GM18907 (cell line): ENCODE measurements around the gene MEGF9.
"Not testable (repeated sequence)": the region's sequence is repeated elsewhere in the genome, so short reads cannot be mapped to it uniquely, and the experiment has no call there.

Experiments
- ATAC-seq: cut with Tn5 transposase; IDR thresholded peaks from one replicate; pipeline ENCODE4 v1.9.1; 2021; ENCODE audit warnings: mild to moderate bottlenecking, moderate library complexity; ENCODE audit not compliant: unreplicated experiment

MEGF9 gene

DNA sequence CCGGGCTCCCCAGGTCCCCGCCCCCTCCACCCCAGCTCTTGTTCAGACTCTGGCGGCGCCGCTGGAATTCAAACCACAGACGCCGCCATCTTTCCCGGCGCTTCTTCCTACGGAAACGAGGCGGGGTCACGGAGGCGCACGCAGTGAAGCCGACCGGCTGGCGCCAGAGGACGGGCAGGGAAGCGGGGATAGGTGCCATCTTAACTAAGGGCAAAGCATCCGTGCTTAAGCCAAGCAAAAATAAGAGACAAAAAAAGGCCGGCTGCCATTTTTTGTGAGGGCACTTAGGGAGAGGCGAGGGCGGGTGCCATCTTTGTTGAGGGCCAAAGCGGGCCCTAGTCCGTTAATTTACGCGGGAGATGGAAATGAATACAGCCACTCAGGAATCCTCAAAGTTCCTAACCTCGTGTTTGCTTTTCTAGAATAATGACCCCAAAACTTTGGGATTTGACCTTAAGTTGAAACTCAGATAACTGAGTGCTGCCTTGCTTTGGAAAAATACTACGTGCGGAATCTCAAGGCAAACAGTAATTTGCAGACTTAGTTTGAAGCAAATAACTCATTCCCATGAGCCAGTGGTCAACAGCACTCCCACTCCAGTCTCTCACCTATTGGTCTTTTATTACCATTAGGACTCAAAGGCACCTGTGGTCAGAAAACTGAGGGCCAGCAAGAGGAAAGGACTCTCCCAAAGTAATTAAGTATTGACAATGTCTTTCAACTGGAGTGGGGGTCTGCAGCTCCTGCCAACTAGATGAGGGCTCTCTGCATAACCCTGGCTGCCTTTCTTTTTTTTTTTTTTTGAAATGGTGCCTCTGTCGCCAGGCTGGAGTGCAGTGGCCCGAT lies 134.0 kb downstream of the MEGF9 start, which contains the start of gene CDK5RAP2:
CDK5RAP2 (minus strand) TSS at position 117 of the 846 bp plus-strand sequence. CDS start 189 bp downstream, outside the sequence.
- peak; percentile 94 for ATAC-seq

DNA sequence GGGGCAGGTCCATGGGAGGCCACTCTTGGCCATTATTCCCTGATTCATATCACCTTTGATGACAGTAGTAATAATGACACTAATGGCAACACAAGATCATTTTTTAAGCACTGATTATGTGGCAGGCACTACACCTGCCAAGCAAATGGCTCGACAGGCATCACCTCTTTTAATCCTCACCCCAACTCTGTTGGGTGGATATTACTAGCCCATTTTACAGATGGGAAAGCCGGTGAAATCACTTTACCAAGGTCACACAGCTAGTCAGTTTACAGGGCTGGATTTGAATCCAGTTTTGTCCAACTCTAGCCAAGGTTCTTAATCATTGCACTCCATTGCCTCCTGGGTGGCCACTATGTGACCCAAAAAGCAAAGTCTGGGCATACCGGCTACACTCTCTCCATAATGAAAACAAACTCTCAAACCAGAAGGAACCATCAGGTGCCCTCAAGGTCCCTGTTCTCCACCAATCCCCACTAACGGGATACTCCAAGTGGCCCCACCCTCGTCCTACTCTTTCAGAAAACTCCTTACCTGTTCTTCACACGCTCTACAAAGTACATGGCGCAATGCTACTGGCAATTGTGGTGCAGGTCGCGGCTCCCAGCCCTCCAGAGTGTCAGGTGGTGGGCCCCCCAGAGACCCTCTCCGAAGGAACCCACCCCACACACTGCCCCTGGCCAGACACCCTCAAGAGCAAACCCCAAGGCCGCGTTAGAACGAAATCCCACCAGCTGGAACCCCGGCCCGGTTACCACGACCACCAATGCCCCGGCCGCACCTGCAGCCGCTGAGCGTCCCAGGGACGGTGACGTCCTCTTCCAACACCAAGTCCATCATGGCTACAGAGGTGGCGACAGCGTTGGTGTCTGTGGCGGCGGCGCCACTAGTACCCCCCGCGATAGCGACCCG lies 134.9 kb downstream of the MEGF9 start:
- peak; percentile 42 for ATAC-seq

DNA sequence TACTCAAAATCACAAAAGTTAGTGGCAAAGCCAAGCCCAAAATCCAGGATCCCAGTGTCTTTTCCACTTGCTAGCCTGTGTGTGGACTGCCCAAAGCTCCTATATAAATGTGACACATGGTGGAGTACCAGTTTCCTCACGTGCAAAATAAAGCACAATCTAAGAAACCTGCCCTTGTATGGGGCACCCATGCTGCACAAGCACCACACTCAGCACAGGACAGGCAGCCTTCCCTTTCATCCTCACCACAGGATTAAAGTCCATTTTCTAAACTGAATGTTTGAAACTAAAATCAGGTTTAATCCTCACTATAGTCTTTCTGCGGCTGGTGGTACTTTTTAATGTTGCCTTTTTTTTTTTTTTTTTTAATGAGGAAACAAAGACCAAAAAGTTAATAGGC lies 139.8 kb downstream of the MEGF9 start:
- ATAC-seq: no peak

DNA sequence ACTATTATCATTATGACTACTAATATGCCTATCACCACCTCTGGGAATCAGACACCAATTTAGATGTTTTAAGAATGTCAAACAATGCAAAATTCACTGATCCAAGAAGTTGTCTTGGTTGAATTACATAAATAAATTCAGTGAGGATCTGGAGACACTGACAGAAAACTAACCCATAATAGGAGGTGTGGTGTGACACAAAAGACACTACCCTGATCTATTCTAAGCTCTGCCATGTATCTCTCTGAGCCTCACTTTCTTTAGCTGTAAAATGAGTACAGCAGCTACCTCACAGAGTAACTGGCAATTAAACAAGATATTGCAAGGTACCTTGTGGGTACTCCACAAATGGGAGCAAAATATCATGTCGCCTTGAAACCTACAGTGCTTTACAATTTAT lies 141.8 kb downstream of the MEGF9 start:
- ATAC-seq: no peak

DNA sequence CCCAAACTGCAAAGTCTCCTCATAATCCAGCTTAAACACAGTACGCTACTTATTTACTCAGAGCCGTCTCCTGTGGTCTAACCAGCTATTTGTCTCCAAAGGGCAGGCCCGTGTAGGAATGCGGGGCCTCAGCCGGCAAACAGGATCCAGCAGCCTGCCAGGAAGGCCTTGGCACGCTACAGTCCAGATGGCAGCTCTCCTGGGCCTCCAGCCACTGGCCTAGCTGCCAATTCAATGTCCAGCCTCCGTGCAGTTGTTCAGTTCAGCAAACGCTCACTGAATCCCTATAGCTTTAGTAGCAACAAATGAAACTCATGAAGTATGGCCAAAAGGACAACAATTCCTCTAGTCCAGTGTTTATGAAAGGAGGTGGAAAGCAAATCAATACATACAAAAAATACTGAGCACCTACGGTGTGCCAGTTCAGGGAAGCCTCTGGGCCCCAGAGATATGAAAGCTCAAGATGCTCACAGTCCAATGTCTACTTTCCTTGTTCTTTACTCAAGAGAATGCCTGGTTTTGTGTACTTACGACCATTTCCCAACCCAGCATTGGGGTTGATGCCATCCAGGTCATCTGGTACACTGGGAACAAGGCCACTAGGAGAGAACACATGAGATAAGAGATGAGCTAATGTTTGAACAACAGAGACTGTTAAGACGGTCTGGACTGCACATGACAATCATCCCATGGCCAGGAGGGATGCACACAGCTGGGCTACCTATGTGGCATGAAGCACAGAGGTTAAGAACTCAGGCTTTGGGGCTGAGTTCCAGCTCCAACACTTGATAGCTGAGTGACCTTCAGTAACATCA lies 142.6 kb downstream of the MEGF9 start:
- no peak for ATAC-seq

DNA sequence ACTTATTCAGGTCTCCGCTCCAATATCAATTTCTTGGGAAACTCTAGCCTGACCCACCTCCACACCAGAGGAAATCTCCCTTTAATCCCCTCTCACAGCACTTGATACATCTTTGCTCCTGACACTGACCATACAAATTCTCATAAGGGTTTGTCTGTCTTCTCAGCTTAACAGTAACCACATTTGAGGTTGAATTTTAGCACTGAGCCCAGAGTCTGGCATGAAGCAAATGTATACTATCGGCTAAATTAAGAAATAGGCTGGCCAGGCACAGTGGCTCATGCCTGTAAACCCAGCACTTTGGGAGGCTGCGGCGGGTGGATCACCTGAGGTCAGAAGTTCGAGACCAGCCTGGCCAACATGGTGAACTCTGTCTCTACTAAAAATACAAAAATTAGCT lies 144.0 kb downstream of the MEGF9 start:
- no peak for ATAC-seq

DNA sequence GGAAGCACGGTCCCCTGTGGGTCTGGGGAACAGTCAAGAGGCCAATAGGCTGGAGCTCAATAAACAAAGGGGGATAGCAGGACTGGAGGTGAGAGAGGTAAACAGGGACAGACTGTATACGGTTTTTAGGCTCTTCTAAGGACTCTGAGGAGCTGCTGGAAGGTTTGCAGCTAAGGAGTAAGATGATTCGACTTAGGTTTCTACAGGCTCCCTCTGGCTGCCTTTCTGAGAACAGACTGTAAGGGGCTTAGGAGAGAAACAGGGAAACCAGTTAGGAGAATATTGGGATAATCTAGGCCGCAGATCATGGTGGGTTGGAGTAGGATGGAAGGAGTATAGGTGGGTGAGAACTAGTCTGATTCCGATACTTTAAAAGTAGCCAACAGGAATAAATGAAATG lies 144.7 kb downstream of the MEGF9 start:
- no peak for ATAC-seq

DNA sequence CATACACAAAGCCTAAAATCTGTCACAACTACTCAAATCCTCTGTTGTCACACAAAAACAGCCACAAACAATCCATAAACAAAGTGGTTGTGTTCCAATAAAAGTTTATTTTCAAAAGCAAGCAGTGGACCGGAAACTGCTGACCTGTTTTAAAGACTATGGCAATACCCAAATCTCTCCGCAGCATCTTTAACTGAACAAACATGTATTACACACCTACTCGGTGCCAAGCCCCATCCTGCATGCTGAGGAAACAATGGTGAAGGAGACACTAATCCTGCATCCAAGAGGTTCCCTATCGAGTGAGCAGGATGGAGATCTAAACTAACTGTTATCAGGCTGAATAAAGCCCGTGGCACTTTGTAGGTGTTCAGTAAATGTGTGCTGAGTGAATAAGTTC lies 145.5 kb downstream of the MEGF9 start:
- ATAC-seq: no peak

DNA sequence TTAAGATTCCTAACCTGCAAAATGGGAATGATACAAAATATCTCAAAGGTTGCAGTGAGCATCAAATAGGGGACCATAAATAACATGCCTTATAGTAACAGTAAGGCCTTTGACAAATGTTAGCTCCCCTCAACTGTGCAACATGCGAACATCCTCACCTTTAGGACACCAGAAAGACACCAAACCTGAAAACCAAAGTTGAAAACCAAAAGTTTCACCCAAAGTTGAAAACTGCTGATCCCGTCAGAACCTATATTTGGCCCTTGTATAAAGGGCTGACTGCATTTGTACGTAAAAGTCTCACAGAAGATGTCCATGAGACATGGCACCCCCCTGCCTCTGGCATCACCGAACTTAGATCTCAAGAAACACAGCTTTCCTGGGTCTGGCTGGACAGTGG lies 146.4 kb downstream of the MEGF9 start:
- ATAC-seq: no peak

DNA sequence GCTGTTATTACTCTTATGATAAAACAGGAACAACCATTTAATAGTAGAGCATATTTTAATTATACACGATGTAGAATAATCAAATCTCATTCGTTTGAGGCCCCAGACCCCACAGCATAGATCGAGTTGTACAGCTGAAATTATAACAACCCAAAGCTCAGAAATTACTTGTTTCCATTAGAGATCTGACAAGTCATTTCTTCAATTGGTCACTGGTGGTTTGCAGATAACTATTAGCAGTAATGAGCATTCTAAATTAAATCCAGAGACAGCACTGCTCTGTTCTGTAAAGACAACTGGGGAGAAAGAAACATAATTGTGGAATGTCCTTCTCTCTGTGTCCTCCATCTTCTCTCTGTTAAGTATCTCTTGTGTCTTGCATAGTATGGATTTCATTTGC lies 147.2 kb downstream of the MEGF9 start:
- no peak for ATAC-seq

DNA sequence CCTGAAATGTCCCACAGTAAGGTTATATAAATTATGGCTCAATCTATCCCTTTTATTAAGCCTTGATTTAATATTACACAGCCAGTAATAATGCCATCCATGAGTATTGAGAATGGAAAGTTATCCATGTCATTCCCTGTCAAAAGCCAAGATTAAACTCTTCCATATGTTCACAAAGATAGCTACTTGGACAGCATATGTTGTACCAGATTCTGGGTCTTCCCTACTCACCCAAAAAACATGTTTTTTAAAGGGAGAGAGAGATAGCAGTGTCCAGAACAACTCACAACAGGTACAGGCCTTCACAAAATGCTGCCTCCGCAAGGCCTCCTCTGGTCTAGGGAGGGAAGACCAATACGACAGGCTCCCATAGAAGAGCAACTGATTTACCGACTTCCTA lies 149.7 kb downstream of the MEGF9 start:
- no peak for ATAC-seq

DNA sequence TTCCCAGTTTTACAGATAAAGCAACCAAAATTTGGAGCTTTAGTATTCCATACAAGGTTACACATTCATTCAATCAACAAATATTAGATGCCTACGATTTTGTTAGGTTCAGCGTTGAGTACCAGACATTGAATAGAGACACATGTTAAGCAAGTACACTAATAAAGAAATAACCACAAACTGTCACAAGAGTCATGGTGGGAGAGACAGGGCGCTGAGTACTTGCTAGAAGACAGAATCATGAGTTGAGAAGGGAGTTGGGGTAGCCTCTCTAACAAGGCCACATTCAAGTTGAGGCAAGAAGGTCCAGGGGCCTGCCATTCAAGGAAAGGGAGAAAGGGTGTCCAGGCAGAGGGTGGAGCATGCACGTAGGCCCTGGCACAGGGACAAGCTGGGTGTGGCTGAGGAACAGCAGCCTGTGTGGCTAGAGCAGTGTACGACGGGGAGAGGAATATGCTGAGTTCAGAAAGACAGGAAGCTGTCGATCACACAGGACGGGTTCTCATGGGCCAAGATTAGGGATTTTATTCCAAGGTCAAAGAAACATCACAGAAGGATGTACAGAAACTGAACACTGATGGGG lies 151.3 kb downstream of the MEGF9 start:
- ATAC-seq: no peak

DNA sequence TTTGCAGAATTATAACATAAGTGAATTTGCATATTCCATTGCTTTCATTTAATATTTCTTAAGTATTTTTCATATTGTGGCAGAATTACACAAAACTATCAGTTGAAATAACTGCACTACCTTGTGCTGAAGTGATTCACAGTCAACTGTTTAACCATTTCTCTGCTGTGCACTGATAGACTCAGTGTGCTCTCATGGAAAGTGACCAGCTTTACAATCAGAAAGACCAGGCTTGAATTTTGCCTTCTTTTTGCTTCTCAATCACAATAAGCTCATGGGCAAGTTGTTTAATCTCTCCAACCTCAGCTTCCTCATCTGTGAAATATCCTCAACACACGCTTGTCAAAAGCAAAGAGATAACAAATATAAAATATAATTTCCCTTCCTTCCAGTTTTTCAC lies 152.6 kb downstream of the MEGF9 start:
- no peak for ATAC-seq

DNA sequence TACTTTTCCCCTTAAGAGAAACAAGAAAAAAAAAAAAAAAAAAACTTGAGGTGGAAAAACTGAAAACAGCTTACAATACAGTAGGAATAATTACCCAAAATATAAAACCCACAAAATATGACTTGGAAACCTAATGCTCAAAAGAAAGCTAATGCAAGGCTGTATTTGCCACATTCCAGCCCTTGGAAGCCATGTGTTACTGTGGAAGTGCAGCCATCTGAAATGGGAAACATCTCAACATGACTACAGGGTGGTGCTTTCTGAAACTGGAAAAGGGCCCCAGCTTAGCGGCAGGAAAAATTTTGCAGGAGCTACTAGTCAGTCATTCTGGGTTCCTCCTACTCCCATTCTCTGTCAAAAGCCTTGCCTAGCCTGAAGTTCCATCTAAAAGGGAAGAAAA lies 154.7 kb downstream of the MEGF9 start:
- ATAC-seq: no peak

DNA sequence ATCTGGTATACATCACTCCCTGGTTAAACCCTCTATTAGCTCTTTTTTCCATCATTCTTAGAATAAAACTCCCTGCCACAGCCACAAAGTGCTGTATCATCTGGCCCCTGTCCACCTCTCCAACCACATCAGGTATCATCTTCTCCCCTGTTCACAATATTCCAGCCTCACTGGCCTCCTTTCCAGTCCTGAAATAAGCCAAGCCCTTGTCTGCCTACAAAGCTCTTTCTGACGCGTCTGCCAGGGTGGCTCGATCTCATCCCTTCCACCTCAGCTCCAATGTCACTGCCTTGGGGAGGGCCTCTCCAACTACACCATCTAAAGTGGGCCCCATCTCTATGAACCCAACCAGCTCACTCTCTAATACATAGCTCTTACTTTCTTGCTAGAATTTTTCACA lies 155.8 kb downstream of the MEGF9 start:
- ATAC-seq: no peak

DNA sequence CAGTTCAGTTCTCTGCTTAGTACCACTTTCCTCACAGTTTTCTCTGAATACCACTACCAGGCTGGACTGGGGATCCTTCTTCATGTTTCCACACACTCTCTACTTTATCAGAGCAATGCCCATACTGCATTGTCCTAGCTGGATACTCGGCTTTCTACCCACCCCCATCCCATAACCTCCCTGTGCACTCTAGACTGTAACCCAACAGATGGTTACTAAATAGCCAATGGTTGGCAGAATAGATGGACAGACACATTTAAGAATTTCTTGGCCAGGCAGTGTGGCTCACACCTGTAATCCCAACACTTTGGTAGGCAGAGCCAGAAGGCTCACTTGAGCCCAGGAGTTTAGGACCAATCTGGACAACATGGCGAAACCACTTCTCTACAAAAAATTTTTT lies 157.1 kb downstream of the MEGF9 start:
- no peak for ATAC-seq

DNA sequence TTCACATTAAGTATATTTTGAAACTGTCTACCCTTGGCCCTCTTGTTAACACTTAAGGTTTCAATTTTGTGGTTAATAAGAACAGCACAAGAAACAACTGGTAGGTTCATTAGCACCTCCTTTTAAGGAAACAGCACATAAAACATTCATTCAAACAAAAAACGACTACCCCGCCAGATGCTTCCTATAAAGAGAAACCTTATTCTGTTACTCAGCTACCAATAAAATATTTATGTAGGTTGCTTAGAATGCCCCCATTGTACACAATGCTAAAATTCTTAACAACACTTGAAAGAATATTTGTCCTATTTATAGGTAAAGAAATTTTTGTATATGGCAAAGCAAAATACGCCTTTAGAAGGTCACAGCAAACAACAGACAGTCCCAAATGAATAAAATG lies 157.5 kb downstream of the MEGF9 start:
- no peak for ATAC-seq

DNA sequence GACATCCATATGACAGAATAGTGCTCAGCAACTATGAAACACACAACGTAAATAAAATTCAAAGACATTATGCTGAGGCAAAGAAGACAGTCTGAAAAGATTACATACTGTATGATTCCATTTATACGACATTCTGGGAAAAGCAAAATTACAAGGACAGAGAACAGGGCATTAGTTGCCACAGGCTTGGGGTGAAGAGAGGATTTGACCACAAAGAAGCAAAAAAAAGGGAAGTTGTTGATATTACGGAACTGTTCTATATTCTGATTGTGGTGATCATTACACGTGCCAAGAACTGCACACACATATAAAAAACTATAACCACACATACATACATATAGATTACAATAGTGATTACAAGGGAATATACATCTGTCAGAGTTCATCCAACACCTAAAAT lies 158.4 kb downstream of the MEGF9 start:
- ATAC-seq: no peak

DNA sequence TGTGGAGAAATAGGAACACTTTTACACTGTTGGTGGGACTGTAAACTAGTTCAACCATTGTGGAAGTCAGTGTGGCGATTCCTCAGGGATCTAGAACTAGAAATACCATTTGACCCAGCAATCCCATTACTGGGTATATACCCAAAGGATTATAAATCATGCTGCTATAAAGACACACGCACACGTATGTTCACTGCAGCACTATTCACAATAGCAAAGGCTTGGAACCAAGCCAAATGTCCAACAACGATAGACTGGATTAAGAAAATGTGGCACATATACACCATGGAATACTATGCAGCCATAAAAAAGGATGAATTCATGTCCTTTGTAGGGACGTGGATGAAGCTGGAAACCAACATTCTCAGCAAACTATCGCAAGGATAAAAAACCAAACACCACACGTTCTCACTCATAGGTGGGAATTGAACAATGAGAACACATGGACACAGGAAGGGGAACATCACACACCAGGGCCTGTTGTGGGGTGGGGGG lies 162.0 kb downstream of the MEGF9 start:
- ATAC-seq: not testable (repeated sequence)
